SK-N-SH (cell line): ENCODE results near the gene DNAJA3. TPM values are rescaled to one million over a fixed set of nuclear protein-coding genes. Genes with fewer than 3 reads are reported as not detected.
"Not testable (repeated sequence)": the region's sequence is repeated elsewhere in the genome, so short reads cannot be mapped to it uniquely, and the experiment has no call there.

ENCODE experiments used
- CTCF ChIA-PET: fragments of 300-600, 350-600 bp; formaldehyde crosslinking; extraction: SDS; loops from one replicate; lab custom pipeline; 2021; lab: Yijun Ruan, JAX
- POLR2A ChIA-PET: fragments of 350-600 bp; sonication (Branson Sonifier 250); formaldehyde crosslinking; extraction: SDS; loops from one replicate; lab custom pipeline; 2020; ENCODE audit warnings: antibody characterized with exemption, inconsistent platforms; lab: Yijun Ruan, JAX
- DNase-seq: peaks from one replicate; pipeline ENCODE4 v3.0.0; 2012
- H2AFZ ChIP-seq: fragments of 200-600 bp; sonication (generic); 2 replicates; pipeline ENCODE4 v1.8.1; 2016; ENCODE audit warnings: antibody characterized with exemption, mild to moderate bottlenecking, low read depth
- H3F3A ChIP-seq: fragments of 200-600 bp; sonication (generic); replicated peaks from 2 replicates; pipeline ENCODE3; 2016; ENCODE audit warnings: antibody characterized with exemption, mild to moderate bottlenecking; ENCODE audit not compliant: insufficient read depth
- H3K27ac ChIP-seq, 2 experiments: fragments of 200-500 bp in 1 of 2; fragments of 200-600 bp in 1 of 2; sonication (Bioruptor generic) in 1 of 2; sonication (generic), shearing (Covaris generic) in 1 of 2; 2 replicates each; pipeline versions ENCODE4 v1.5.1 to v1.6.1; 2014 to 2016; ENCODE audit warnings: low read depth in 2 of 2, inconsistent platforms in 1 of 2, low read length in 1 of 2, mild to moderate bottlenecking in 1 of 2, mixed read lengths in 1 of 2
- H3K27me3 ChIP-seq: fragments of 200-600 bp; sonication (generic), shearing (Covaris generic); 2 replicates; pipeline ENCODE4 v1.6.1; 2016; ENCODE audit warnings: mixed run types; ENCODE audit not compliant: insufficient read depth
- H3K36me3 ChIP-seq, 2 experiments: fragments of 200-500 bp in 1 of 2; fragments of 200-600 bp in 1 of 2; sonication (Bioruptor generic) in 1 of 2; sonication (generic) in 1 of 2; replicated peaks in 1 of 2; 2 replicates each; pipeline versions ENCODE3 to v1.5.1; 2014 to 2016; ENCODE audit warnings: low read length in 1 of 2, mild to moderate bottlenecking in 1 of 2; ENCODE audit not compliant: insufficient read depth in 2 of 2, control insufficient read depth in 1 of 2
- H3K4me1 ChIP-seq, 2 experiments: fragments of 200-500 bp in 1 of 2; fragments of 200-600 bp in 1 of 2; sonication (Bioruptor generic) in 1 of 2; sonication (generic), shearing (Covaris generic) in 1 of 2; 2 replicates each; pipeline versions ENCODE4 v1.5.1 to v1.6.1; 2014 to 2016; ENCODE audit warnings: low read depth in 1 of 2, low read length in 1 of 2, mixed run types in 1 of 2; ENCODE audit not compliant: insufficient read depth in 2 of 2, control insufficient read depth in 1 of 2
- H3K4me2 ChIP-seq: fragments of 200-600 bp; sonication (generic), shearing (Covaris generic); 2 replicates; pipeline ENCODE4 v1.6.1; 2017; ENCODE audit warnings: mixed run types
- H3K4me3 ChIP-seq, 2 experiments: fragments of 200-500 bp in 1 of 2; fragments of 200-600 bp in 1 of 2; sonication (Bioruptor generic) in 1 of 2; sonication (generic), shearing (Covaris generic) in 1 of 2; 2 replicates each; pipeline versions ENCODE4 v1.5.1 to v1.8.1; 2014 to 2016; ENCODE audit warnings: low read depth in 2 of 2, inconsistent platforms in 1 of 2, low read length in 1 of 2, mild to moderate bottlenecking in 1 of 2, mixed read lengths in 1 of 2, moderate library complexity in 1 of 2
- H3K79me2 ChIP-seq: fragments of 200-600 bp; sonication (generic); 2 replicates; pipeline ENCODE4 v1.8.1; 2017; ENCODE audit warnings: mild to moderate bottlenecking; ENCODE audit not compliant: insufficient read depth
- H3K9ac ChIP-seq: fragments of 200-600 bp; sonication (generic); 2 replicates; pipeline ENCODE4 v1.6.1; 2017; ENCODE audit warnings: mixed run types
- H3K9me2 ChIP-seq: fragments of 200-600 bp; sonication (generic); 2 replicates; pipeline ENCODE4 v1.6.1; 2017; ENCODE audit warnings: mixed run types
- H3K9me3 ChIP-seq: fragments of 200-600 bp; sonication (generic); 2 replicates; pipeline ENCODE4 v1.6.1; 2017; ENCODE audit warnings: mixed run types, mild to moderate bottlenecking, moderate library complexity
- H4K20me1 ChIP-seq: fragments of 200-600 bp; sonication (generic); 2 replicates; pipeline ENCODE4 v1.6.1; 2017; ENCODE audit warnings: mild to moderate bottlenecking, mixed run types; ENCODE audit not compliant: insufficient read depth
- GATA2 ChIP-seq: sonication (generic); formaldehyde crosslinking; IDR thresholded peaks from 2 replicates; pipeline ENCODE4 v1.5.0; 2020; ENCODE audit warnings: mild to moderate bottlenecking, missing genetic modification reagents
- MXI1 ChIP-seq: IDR thresholded peaks from 2 replicates; pipeline ENCODE4 v1.6.1; 2012; ENCODE audit warnings: mild to moderate bottlenecking, low read depth, low read length, improper control_type of control experiment
- RCOR1 ChIP-seq: fragments of 150-350 bp; IDR thresholded peaks from 2 replicates; pipeline ENCODE4 v1.6.1; 2017; ENCODE audit warnings: antibody characterized with exemption, low read length
- RXRA ChIP-seq: IDR thresholded peaks from 2 replicates; pipeline ENCODE4 v1.4.0; 2012; ENCODE audit warnings: low read depth, mild to moderate bottlenecking, borderline replicate concordance
- SMC3 ChIP-seq: IDR thresholded peaks from 2 replicates; pipeline ENCODE4 v1.6.1; 2012; ENCODE audit warnings: low read depth, low read length, improper control_type of control experiment
- WGBS: methylation state at CpG from one replicate; pipeline ENCODE4 v1.1.6; 2017; ENCODE audit warnings: low lambda C conversion rate; 5-methylcytosine and 5-hydroxymethylcytosine counted together
- polyA plus RNA-seq, 3 experiments: library from polyadenylated mRNA; depleted of rRNA; stranded (reverse); fragments of >200 nt; gene quantifications; 2 replicates each; pipeline ENCODE4 v1.2.3, GENCODE V29; 2012
- TF ChIP-seq, protein P1 (sequence below): IDR thresholded peaks from 2 replicates; pipeline ENCODE4 v1.4.0; 2012; ENCODE audit warnings: low read depth, borderline replicate concordance

DNAJA3 gene
- polyA plus RNA-seq, 1 of the 3 experiments (the other 2 are of a cell fraction), result 52.6 TPM

DNA sequence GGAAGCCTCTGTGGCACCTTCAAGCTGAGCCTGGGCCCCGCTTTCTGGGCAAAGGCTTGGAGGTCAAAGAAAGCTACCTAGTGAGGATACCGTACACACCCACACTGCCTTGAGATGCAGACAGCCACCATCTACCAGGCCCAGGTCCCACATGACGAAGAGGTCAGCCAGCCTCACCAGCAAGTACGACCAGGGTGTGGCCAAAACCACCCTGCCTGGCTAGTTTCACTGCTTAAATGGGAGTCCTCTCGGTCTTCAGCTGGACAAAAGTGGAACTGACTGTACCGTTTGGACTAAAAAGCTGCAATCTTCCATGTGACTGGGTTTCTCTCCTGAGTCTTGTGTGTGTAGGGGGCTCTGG lies 32.4 kb upstream of the DNAJA3 start:
- H3K4me3 ChIP-seq, result no peak overlapping the region
- 77% methylated on average over 5 of the region's 6 CpGs for WGBS
- H3K79me2 ChIP-seq, result no peaks in the 10 kb centered on the region
- no peak overlapping the region; the same call in 1 of the 2 replicates for H3K9ac ChIP-seq
- peak overlapping the region; percentile 79 for H3K4me2 ChIP-seq
- H4K20me1 ChIP-seq, result no peaks in the 10 kb centered on the region
- H3K27ac ChIP-seq, result peak overlapping the region; percentile 72 to 97
- TF ChIP-seq, protein P1, sequence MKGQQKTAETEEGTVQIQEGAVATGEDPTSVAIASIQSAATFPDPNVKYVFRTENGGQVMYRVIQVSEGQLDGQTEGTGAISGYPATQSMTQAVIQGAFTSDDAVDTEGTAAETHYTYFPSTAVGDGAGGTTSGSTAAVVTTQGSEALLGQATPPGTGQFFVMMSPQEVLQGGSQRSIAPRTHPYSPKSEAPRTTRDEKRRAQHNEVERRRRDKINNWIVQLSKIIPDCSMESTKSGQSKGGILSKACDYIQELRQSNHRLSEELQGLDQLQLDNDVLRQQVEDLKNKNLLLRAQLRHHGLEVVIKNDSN, result no peak
- TF ChIP-seq MXI1, result 0 out of 2 replicates have a peak, but pooled peaks have one; percentile 33
- CTCF ChIA-PET, result interaction anchor here (0.6 to 32.1 kb wide), 15 partner anchors 9 to 410 kb away, joined by 3 to 558 read pairs (median 6); no protein-coding TSS in a partner anchor
- no peaks in the 10 kb centered on the region for H3K9me3 ChIP-seq
- H3K4me1 ChIP-seq, result peaks cover 21 to 51% of the 10 kb centered on the region in 2 experiments; a peak in 3 of 4 replicates
- no peak for DNase-seq
- no peak overlapping the region for H2AFZ ChIP-seq
- POLR2A ChIA-PET, result interaction anchor here (1.0 to 2.7 kb wide), 11 partner anchors 10 to 65 kb away, joined by 3 to 28 read pairs (median 7); partner anchors contain the start of genes CORO7, PAM16 and VASN
- no peaks in the 10 kb centered on the region for H3K9me2 ChIP-seq
- H3K36me3 ChIP-seq, result peaks cover 0 to under 1% of the 10 kb centered on the region in 2 experiments
- peaks cover 4% of the 10 kb centered on the region for H3F3A ChIP-seq
- no peaks in the 10 kb centered on the region for H3K27me3 ChIP-seq

DNA sequence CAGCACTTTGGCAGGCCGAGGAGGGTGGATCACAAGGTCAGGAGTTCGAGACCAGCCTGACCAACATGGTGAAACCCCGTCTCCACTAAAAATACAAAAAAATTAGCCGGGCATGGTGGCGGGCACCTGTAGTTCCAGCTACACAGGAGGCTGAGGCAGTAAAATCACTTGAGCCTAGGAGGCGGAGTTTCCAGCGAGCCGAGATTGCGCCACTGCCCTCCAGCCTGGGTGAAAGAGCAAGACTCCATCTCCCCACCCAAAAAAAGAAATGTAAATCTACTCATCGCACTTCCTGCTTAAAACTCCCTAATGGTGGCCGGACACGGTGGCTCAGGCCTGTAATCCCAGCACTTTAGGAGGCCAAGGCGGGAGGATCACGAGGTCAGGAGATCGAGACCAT lies 31.8 kb upstream of the DNAJA3 start:
- not testable (repeated sequence) for H3K4me2 ChIP-seq, H4K20me1 ChIP-seq, H2AFZ ChIP-seq, H3K27me3 ChIP-seq, H3K9ac ChIP-seq, H3K79me2 ChIP-seq, H3K9me2 ChIP-seq, H3K36me3 ChIP-seq, H3K9me3 ChIP-seq, H3K4me3 ChIP-seq, DNase-seq, H3F3A ChIP-seq
- CTCF ChIA-PET, result interaction anchor here (0.8 to 32.1 kb wide), 10 partner anchors 9 to 117 kb away, joined by 3 to 558 read pairs (median 8); partner anchors contain the start of gene VASN
- peak overlapping the region in 1 of 2 experiments; percentile 97; a peak in 3 of 4 replicates for H3K27ac ChIP-seq
- WGBS, result 97% methylated on average over 15 of the region's 15 CpGs
- H3K4me1 ChIP-seq, result peaks cover 21 to 45% of the 10 kb centered on the region in 2 experiments; a peak in 3 of 4 replicates
- POLR2A ChIA-PET, result interaction anchor here (1.4 to 2.0 kb wide), 4 partner anchors 10 to 43 kb away, joined by 4 to 28 read pairs (median 8); partner anchors contain the start of genes CORO7 and PAM16

DNA sequence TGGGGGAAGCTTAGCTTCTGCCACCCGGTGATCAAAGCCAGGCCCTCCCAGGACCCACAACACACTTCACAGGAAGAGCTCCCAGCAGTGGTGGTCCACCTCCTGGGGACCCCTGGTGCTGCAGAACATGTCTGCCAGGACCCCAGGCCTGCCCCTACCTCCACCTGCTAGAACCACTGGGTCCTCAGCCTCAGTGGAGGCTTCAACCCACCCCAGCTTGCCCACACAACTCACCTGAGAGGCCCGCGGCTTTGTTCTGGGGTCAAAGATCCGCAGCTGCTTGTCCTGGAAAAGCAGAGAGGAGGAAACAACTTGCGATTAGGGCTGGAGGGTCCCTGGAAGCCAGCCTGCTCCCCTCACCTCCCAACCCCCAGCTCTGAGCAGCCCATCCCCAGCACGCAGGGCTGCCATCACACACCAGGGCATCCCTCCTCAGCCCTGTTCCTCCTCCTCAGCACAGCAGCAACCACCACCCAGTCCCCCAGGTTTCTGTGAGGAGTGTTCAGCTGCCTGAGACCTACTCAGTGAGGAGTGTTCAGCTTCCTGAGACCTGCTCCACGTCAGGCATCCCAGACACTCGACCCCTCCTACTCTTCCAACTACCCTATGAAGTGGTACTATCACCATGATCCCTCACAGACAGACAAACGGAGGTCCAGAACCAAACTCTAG lies 30.5 kb upstream of the DNAJA3 start:
- 85% methylated on average over 9 of the region's 9 CpGs for WGBS
- TF ChIP-seq SMC3, result no peak
- no peak for TF ChIP-seq MXI1
- TF ChIP-seq RCOR1, result no peak
- TF ChIP-seq GATA2 (CRISPR knock-in tag), result no peak
- TF ChIP-seq RXRA, result no peak
- CTCF ChIA-PET, result interaction anchor here (1.4 to 32.1 kb wide), 6 partner anchors 7 to 118 kb away, joined by 3 to 558 read pairs (median 18); partner anchors contain the start of gene VASN

More for the DNA sequence above, 30.5 kb upstream of the DNAJA3 start:
- Histone ChIP-seq H3K36me3 (no peaks in the 10 kb centered on the region), H3K4me2 (no peak overlapping the region), H3K9me3 (no peaks in the 10 kb centered on the region), H3K4me3 (no peak overlapping the region), H3K9ac (no peak overlapping the region), H3K27ac (peak overlapping the region in 1 of 2 experiments; percentile 34; a peak in 1 of 4 replicates), H3K4me1 (peaks cover 21 to 43% of the 10 kb centered on the region in 2 experiments; a peak in 3 of 4 replicates), H3K27me3 (no peaks in the 10 kb centered on the region), H2AFZ (no peak overlapping the region), H3K9me2 (no peaks in the 10 kb centered on the region), H3F3A (peaks cover 7% of the 10 kb centered on the region), H3K79me2 (no peaks in the 10 kb centered on the region), H4K20me1 (no peaks in the 10 kb centered on the region)
- DNase-seq, result no peak
- POLR2A ChIA-PET, result interaction anchor here (1.2 to 2.0 kb wide), 2 partner anchors 9 to 24 kb away, joined by 3 to 5 read pairs; no protein-coding TSS in a partner anchor
